H1 (cell line): ENCODE data around the gene HTR3A. TPM values are rescaled to one million over a fixed set of nuclear protein-coding genes. Genes with fewer than 3 reads are reported as not detected.

ENCODE experiments used
- CREB1 ChIP-seq: IDR thresholded peaks from 2 replicates; pipeline ENCODE4 v1.6.1; 2012; ENCODE audit warnings: inconsistent platforms
- POLR2AphosphoS5 ChIP-seq: IDR thresholded peaks from 2 replicates; pipeline ENCODE4 v1.6.1; 2011; ENCODE audit warnings: low read depth, low read length
- RBBP5 ChIP-seq: IDR thresholded peaks from 2 replicates; pipeline ENCODE4 v1.7.1; 2012; ENCODE audit warnings: low read depth, mild to moderate bottlenecking, inconsistent platforms, low read length, moderate library complexity, borderline replicate concordance
- SRF ChIP-seq: IDR thresholded peaks from 2 replicates; pipeline ENCODE4 v1.6.1; 2011; ENCODE audit warnings: mild to moderate bottlenecking, low read depth, low read length, moderate library complexity
- ZNF274 ChIP-seq: IDR thresholded peaks from 2 replicates; pipeline ENCODE4 v1.7.0; 2012; ENCODE audit warnings: low read length, borderline replicate concordance; ENCODE audit errors: extremely low read depth
- polyA plus RNA-seq, 7 experiments: library from polyadenylated mRNA; depleted of rRNA in 3 of 7; stranded (reverse) in 5 of 7; unstranded in 2 of 7; fragments of >200 nt in 5 of 7; fragments of 200-250 nt in 2 of 7; gene quantifications; 1 replicate in 5 of 7; 2 replicates in 1 of 7; 4 replicates in 1 of 7; pipeline versions ENCODE4 v1.2.1 to v1.2.3, GENCODE V29; 2011 to 2013; ENCODE audit warnings: missing spikeins in 2 of 7, mixed read lengths in 2 of 7
- total RNA-seq: library from RNA; stranded (reverse); fragmentation: NEBNext Ultra II Directional; extraction: Animal tissue kit (Norgen Biotek cat#: 25700); gene quantifications from 2 replicates; pipeline ENCODE4 v1.2.1, GENCODE V29; 2021

Gene HTR3A
- total and polyA plus RNA-seq, 2 of the 8 experiments (the other 6 are each of a cell fraction or from before 2014, with no cell fraction given) = 7.5 to 8.9 TPM

DNA sequence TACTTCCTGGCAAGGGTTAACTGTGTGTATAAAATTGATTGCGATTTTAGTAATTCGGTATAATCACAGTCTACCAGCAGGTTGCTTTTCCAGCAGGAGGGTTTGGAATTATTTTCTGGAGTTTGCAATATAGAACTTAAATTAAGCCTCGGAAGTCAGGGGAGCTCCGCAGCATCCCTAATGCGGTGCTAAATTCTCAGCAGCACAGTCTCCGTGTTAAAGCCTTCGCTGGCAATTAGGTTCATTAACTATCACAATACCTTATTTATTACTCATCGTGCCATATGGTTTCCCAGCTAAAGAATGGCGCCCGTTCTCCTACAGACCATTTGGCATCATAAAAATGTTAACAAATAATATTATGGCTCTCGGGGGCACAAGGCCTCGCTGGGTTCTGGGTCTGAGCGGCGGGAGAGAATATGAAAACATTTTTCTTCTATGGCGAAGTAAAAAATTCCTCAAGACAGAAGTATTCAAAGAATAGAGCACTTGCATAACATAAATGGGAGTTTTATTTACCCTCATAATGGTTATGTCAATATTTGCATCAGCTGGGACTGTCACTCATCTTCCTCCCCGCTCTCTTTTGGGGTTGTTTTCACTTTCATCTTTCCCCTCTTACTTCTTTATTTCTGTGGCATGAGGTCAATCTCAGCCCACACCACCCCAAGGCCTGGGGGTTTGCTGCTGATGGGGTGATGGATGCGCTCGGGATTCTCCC is 56.5 kb downstream of the HTR3A start (continued):
- no peak for TF ChIP-seq SRF
- no peak for TF ChIP-seq RBBP5
- no peak for TF ChIP-seq POLR2AphosphoS5
- TF ChIP-seq ZNF274 = no peak
- TF ChIP-seq CREB1 = no peak
- TF ChIP-seq, all 59 proteins: peak for 0
